BLaER1 treated with 17β-estradiol and CSF1 and Interleukin-3, amounts not matched to agents 10 nM and 100 nM (cell line): Measurements from ENCODE around the gene KRT73.
"Not testable (repeated sequence)": the region's sequence is repeated elsewhere in the genome, so short reads cannot be mapped to it uniquely, and the experiment has no call there.

Experiments used
- H3K27ac ChIP-seq, 11 experiments: shearing (Covaris generic); formaldehyde crosslinking; 2 replicates each; pipeline ENCODE4 v1.8.1; 2022
- H3K27me3 ChIP-seq, 11 experiments: shearing (Covaris generic); formaldehyde crosslinking; 2 replicates each; pipeline ENCODE4 v1.8.1; 2022
- H3K36me3 ChIP-seq, 11 experiments: shearing (Covaris generic); formaldehyde crosslinking; 2 replicates each; pipeline ENCODE4 v1.8.1; 2022
- H3K4me1 ChIP-seq, 10 experiments: shearing (Covaris generic); formaldehyde crosslinking; 2 replicates each; pipeline ENCODE4 v1.8.1; 2022
- H3K4me2 ChIP-seq, 11 experiments: shearing (Covaris generic); formaldehyde crosslinking; 2 replicates each; pipeline ENCODE4 v1.8.1; 2022
- H3K4me3 ChIP-seq, 10 experiments: shearing (Covaris generic); formaldehyde crosslinking; 2 replicates each; pipeline ENCODE4 v1.8.1; 2022
- H3K9ac ChIP-seq, 11 experiments: shearing (Covaris generic); formaldehyde crosslinking; 2 replicates each; pipeline ENCODE4 v1.8.1; 2022
- H3K9me3 ChIP-seq, 11 experiments: shearing (Covaris generic); formaldehyde crosslinking; replicated peaks in 1 of 11; 2 replicates each; pipeline ENCODE4 v1.8.1; 2022
- H4K20me1 ChIP-seq, 11 experiments: shearing (Covaris generic); formaldehyde crosslinking; 2 replicates each; pipeline ENCODE4 v1.8.1; 2022
- Cebpa-rat ChIP-seq, 11 experiments: shearing (Covaris generic); IDR thresholded peaks; 2 replicates each; pipeline ENCODE4 v1.8.1; 2022

Gene KRT73

GRCh38 chr12:52602552-52602951 lies 15.8 kb downstream of the KRT73 start:
- no peaks in the 10 kb centered on the region; a peak in 1 of 22 replicates for H4K20me1 ChIP-seq
- no peaks in the 10 kb centered on the region for H3K27me3 ChIP-seq
- TF ChIP-seq Cebpa-rat (IDR thresholded peaks at IDR 0.05): no peak
- H3K9ac ChIP-seq: no peak overlapping the region
- peaks cover 0 to 13% (median 9%) of the 10 kb centered on the region in 11 experiments; a peak in 15 of 22 replicates for H3K9me3 ChIP-seq
- H3K36me3 ChIP-seq: no peaks in the 10 kb centered on the region
- H3K4me2 ChIP-seq: no peak overlapping the region
- H3K4me1 ChIP-seq: no peaks in the 10 kb centered on the region
- H3K27ac ChIP-seq: no peak overlapping the region
- H3K4me3 ChIP-seq: no peak overlapping the region

DNA sequence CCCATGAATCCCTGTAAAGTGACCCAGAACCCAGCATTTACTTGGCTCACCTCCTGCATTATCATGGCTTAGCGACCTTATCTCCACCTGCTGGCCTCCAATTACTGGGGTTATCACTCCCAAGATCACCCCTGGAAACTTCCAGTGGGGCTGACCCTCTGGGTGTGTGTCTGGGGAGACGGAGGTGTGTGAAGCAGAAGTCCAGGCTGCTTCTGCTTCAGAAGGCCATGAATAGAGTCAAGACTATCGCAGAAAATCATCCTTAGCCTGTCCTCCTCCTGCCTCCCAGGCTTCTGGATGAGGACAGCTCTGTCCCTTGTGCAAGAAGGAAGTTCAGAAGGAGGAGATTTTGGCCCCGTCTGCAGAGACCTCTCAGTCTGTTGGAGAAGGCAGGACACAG lies 16.7 kb downstream of the KRT73 start:
- no peak overlapping the region for H3K27ac ChIP-seq
- no peak overlapping the region for H3K9ac ChIP-seq
- H4K20me1 ChIP-seq: no peaks in the 10 kb centered on the region; a peak in 1 of 22 replicates
- peaks cover 0 to 13% (median 9%) of the 10 kb centered on the region in 11 experiments; a peak in 15 of 22 replicates for H3K9me3 ChIP-seq
- no peak overlapping the region for H3K4me3 ChIP-seq
- H3K27me3 ChIP-seq: no peaks in the 10 kb centered on the region
- no peak overlapping the region for H3K4me2 ChIP-seq
- no peaks in the 10 kb centered on the region for H3K36me3 ChIP-seq
- TF ChIP-seq Cebpa-rat (IDR thresholded peaks at IDR 0.05): no peak
- no peaks in the 10 kb centered on the region for H3K4me1 ChIP-seq

GRCh38 chr12:52600941-52601481 lies 17.3 kb downstream of the KRT73 start, which contains the start of gene KRT72:
Gene KRT72, minus strand, starts transcription at chr12:52601463. Its CDS starts 11 bp downstream, at chr12:52601452.
- Histone ChIP-seq H3K27me3 (no peaks in the 10 kb centered on the region), H3K4me2 (no peak within 1 kb of the TSS), H3K4me3 (no peak within 1 kb of the TSS), H3K27ac (no peak within 1 kb of the TSS), H3K36me3 (no peaks in the 10 kb centered on the region), H4K20me1 (no peaks in the 10 kb centered on the region; a peak in 1 of 22 replicates), H3K4me1 (no peaks in the 10 kb centered on the region), H3K9me3 (peaks cover 0 to 13% (median 9%) of the 10 kb centered on the region in 11 experiments; a peak in 15 of 22 replicates), H3K9ac (no peak within 1 kb of the TSS)
- TF ChIP-seq Cebpa-rat (IDR thresholded peaks at IDR 0.05): no peak

GRCh38 chr12:52600475-52600874 lies 17.9 kb downstream of the KRT73 start:
- Histone ChIP-seq H3K27me3 (no peaks in the 10 kb centered on the region), H3K4me1 (no peaks in the 10 kb centered on the region), H4K20me1 (no peaks in the 10 kb centered on the region; a peak in 1 of 22 replicates), H3K4me3 (no peak overlapping the region), H3K4me2 (no peak overlapping the region), H3K9ac (no peak overlapping the region), H3K9me3 (peaks cover 0 to 13% (median 9%) of the 10 kb centered on the region in 11 experiments; a peak in 15 of 22 replicates), H3K36me3 (no peaks in the 10 kb centered on the region), H3K27ac (no peak overlapping the region)
- no peak for TF ChIP-seq Cebpa-rat (IDR thresholded peaks at IDR 0.05)

DNA sequence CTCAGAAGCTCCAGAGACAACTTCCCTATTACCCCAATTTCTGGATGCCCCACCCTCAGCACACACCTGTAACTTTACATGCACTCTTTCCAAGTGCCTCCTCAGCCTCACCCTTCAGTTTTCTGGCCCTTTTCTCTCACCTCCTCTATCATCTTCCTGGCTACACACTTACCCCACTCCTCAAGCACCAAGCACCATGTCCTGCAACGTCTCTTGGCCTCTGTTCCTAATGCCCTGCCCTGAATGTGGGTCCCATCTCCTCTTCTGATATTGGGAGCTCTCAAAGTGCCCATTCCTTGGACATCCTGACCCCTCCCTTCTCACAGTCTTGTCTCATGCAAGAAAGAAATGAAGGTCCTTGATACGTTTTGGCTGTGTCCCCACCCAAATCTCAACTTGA lies 18.3 kb downstream of the KRT73 start:
- no peaks in the 10 kb centered on the region for H3K4me1 ChIP-seq
- H3K9me3 ChIP-seq: peaks cover 0 to 13% (median 9%) of the 10 kb centered on the region in 11 experiments; a peak in 15 of 22 replicates
- no peak overlapping the region for H3K9ac ChIP-seq
- H3K36me3 ChIP-seq: no peaks in the 10 kb centered on the region
- no peak overlapping the region for H3K27ac ChIP-seq
- no peak for TF ChIP-seq Cebpa-rat (IDR thresholded peaks at IDR 0.05)
- H3K27me3 ChIP-seq: no peaks in the 10 kb centered on the region
- no peak overlapping the region for H3K4me2 ChIP-seq
- no peaks in the 10 kb centered on the region; a peak in 1 of 22 replicates for H4K20me1 ChIP-seq
- no peak overlapping the region for H3K4me3 ChIP-seq

- Histone ChIP-seq H3K4me1 (no peaks in the 10 kb centered on the region), H3K9ac (no peak overlapping the region), H4K20me1 (no peaks in the 10 kb centered on the region; a peak in 1 of 22 replicates), H3K27ac (no peak overlapping the region), H3K4me3 (no peak overlapping the region), H3K36me3 (no peaks in the 10 kb centered on the region), H3K4me2 (no peak overlapping the region), H3K9me3 (peaks cover 0 to 13% (median 9%) of the 10 kb centered on the region in 11 experiments; a peak in 15 of 22 replicates), H3K27me3 (no peaks in the 10 kb centered on the region)
- TF ChIP-seq Cebpa-rat (IDR thresholded peaks at IDR 0.05): no peak
These were observed 19.4 kb downstream of the KRT73 start for GRCh38 chr12:52598966-52599365.

GRCh38 chr12:52594237-52594636 lies 24.1 kb downstream of the KRT73 start:
- not testable (repeated sequence) for H3K27me3 ChIP-seq, H3K36me3 ChIP-seq, H3K4me3 ChIP-seq, H3K9me3 ChIP-seq, H4K20me1 ChIP-seq, H3K27ac ChIP-seq, H3K4me1 ChIP-seq, H3K4me2 ChIP-seq, H3K9ac ChIP-seq

GRCh38 chr12:52591521-52591920 lies 26.8 kb downstream of the KRT73 start:
- TF ChIP-seq Cebpa-rat (IDR thresholded peaks at IDR 0.05): no peak
- no peak overlapping the region for H3K4me2 ChIP-seq
- no peaks in the 10 kb centered on the region for H3K9me3 ChIP-seq
- no peak overlapping the region for H3K27ac ChIP-seq
- H3K4me1 ChIP-seq: no peaks in the 10 kb centered on the region
- no peaks in the 10 kb centered on the region for H4K20me1 ChIP-seq
- H3K36me3 ChIP-seq: no peaks in the 10 kb centered on the region
- no peaks in the 10 kb centered on the region for H3K27me3 ChIP-seq
- no peak overlapping the region for H3K9ac ChIP-seq
- H3K4me3 ChIP-seq: no peak overlapping the region

GRCh38 chr12:52590021-52590420 lies 28.3 kb downstream of the KRT73 start:
- TF ChIP-seq Cebpa-rat (IDR thresholded peaks at IDR 0.05): no peak
- Histone ChIP-seq H3K9ac (no peak overlapping the region), H3K4me3 (no peak overlapping the region), H3K4me2 (no peak overlapping the region), H3K36me3 (no peaks in the 10 kb centered on the region), H3K27me3 (no peaks in the 10 kb centered on the region), H3K27ac (no peak overlapping the region), H3K9me3 (no peaks in the 10 kb centered on the region), H3K4me1 (peaks cover 0 to 6% (median 0%) of the 10 kb centered on the region in 10 experiments; a peak in 3 of 20 replicates), H4K20me1 (no peaks in the 10 kb centered on the region)

- Histone ChIP-seq H3K36me3 (no peaks in the 10 kb centered on the region), H3K4me2 (no peak overlapping the region), H3K9me3 (no peaks in the 10 kb centered on the region), H3K27me3 (no peaks in the 10 kb centered on the region), H3K9ac (no peak overlapping the region), H3K4me1 (peaks cover 0 to 16% (median 0%) of the 10 kb centered on the region in 10 experiments; a peak in 4 of 20 replicates), H4K20me1 (no peaks in the 10 kb centered on the region), H3K27ac (no peak overlapping the region), H3K4me3 (no peak overlapping the region)
- TF ChIP-seq Cebpa-rat (IDR thresholded peaks at IDR 0.05): no peak
These were observed 30.8 kb downstream of the KRT73 start for GRCh38 chr12:52587563-52587962.
